Liver (tissue), 9 donors: ENCODE measurements around the gene HTT-AS. TPM values are rescaled to one million over a fixed set of nuclear protein-coding genes. Genes with fewer than 3 reads are reported as not detected.
A peak's percentile ranks its signal among the peaks of the same experiment; 100 is the strongest.

Experiments used
- DNase-seq: peaks from one replicate; pipeline ENCODE4 v3.0.0-alpha.2; 2017; ENCODE audit warnings: low spot score
- H3K27ac ChIP-seq, 2 donors: one replicate each; pipeline ENCODE4 v1.7.0; 2013; ENCODE audit warnings: inconsistent platforms in 2 of 2, low read length in 2 of 2, control low read depth in 1 of 2, low read depth in 1 of 2, mild to moderate bottlenecking in 1 of 2
- H3K27me3 ChIP-seq, 4 donors: one replicate each; pipeline versions ENCODE4 v1.6.1 to v1.7.0; 2013; ENCODE audit warnings: low read length in 3 of 4, inconsistent platforms in 1 of 4, mild to moderate bottlenecking in 1 of 4, moderate library complexity in 1 of 4; ENCODE audit not compliant: control insufficient read depth in 4 of 4, insufficient read depth in 4 of 4
- H3K36me3 ChIP-seq, 4 donors: one replicate each; pipeline versions ENCODE4 v1.6.1 to v1.7.0; 2013; ENCODE audit warnings: low read length in 3 of 4, mild to moderate bottlenecking in 3 of 4, low read depth in 1 of 4, moderate library complexity in 1 of 4; ENCODE audit not compliant: control insufficient read depth in 4 of 4, insufficient read depth in 3 of 4
- H3K4me1 ChIP-seq, 4 donors: one replicate each; pipeline versions ENCODE4 v1.6.1 to v1.7.0; 2013; ENCODE audit warnings: low read length in 3 of 4, mild to moderate bottlenecking in 3 of 4, moderate library complexity in 1 of 4; ENCODE audit not compliant: control insufficient read depth in 4 of 4, insufficient read depth in 4 of 4
- H3K4me3 ChIP-seq, 3 donors: one replicate each; pipeline versions ENCODE4 v1.6.1 to v1.7.0; 2013; ENCODE audit warnings: low read length in 3 of 3, control low read depth in 1 of 3, low read depth in 1 of 3, mild to moderate bottlenecking in 1 of 3
- H3K9ac ChIP-seq, 2 donors: one replicate each; pipeline ENCODE4 v1.7.0; 2013; ENCODE audit warnings: low read length in 2 of 2, mild to moderate bottlenecking in 2 of 2, moderate library complexity in 2 of 2, control low read depth in 1 of 2, low read depth in 1 of 2
- H3K9me3 ChIP-seq, 4 donors: one replicate each; pipeline versions ENCODE4 v1.6.1 to v1.7.0; 2013; ENCODE audit warnings: low read length in 3 of 4; ENCODE audit not compliant: control insufficient read depth in 4 of 4
- EGR1 ChIP-seq, 2 donors: IDR thresholded peaks; 2 replicates each; pipeline ENCODE4 v1.6.1; 2016 to 2018; ENCODE audit warnings: antibody characterized with exemption in 2 of 2, low read depth in 2 of 2
- FOXA1 ChIP-seq: IDR thresholded peaks from 2 replicates; pipeline ENCODE4 v1.6.1; 2016; ENCODE audit warnings: antibody characterized with exemption
- FOXA2 ChIP-seq: IDR thresholded peaks from 2 replicates; pipeline ENCODE4 v1.6.1; 2016; ENCODE audit warnings: antibody characterized with exemption
- GABPA ChIP-seq, 2 donors: IDR thresholded peaks in 1 of 2; conservative IDR thresholded peaks in 1 of 2; 2 replicates each; pipeline ENCODE4 v1.6.1; 2016; ENCODE audit warnings: antibody characterized with exemption in 2 of 2, mild to moderate bottlenecking in 1 of 2, moderate library complexity in 1 of 2
- HNF4A ChIP-seq, 2 donors: conservative IDR thresholded peaks; 2 replicates each; pipeline ENCODE4 v1.6.1; 2016; ENCODE audit warnings: antibody characterized with exemption in 2 of 2, mild to moderate bottlenecking in 2 of 2
- HNF4G ChIP-seq: IDR thresholded peaks from 2 replicates; pipeline ENCODE4 v1.6.1; 2016; ENCODE audit warnings: antibody characterized with exemption
- NR2F2 ChIP-seq: IDR thresholded peaks from 2 replicates; pipeline ENCODE4 v1.6.1; 2016; ENCODE audit warnings: antibody characterized with exemption
- RAD21 ChIP-seq, 2 donors: IDR thresholded peaks; 2 replicates each; pipeline ENCODE4 v1.6.1; 2016; ENCODE audit warnings: antibody characterized with exemption in 2 of 2, mild to moderate bottlenecking in 2 of 2
- SP1 ChIP-seq: IDR thresholded peaks from 2 replicates; pipeline ENCODE4 v1.6.1; 2018; ENCODE audit warnings: antibody characterized with exemption, mild to moderate bottlenecking
- TAF1 ChIP-seq: conservative IDR thresholded peaks from 2 replicates; pipeline ENCODE4 v1.6.1; 2016; ENCODE audit warnings: antibody characterized with exemption, mild to moderate bottlenecking
- YY1 ChIP-seq: IDR thresholded peaks from 2 replicates; pipeline ENCODE4 v1.6.1; 2016; ENCODE audit warnings: antibody characterized with exemption, mild to moderate bottlenecking
- WGBS: extraction: QIAGEN DNeasy Blood & Tissue Kit; methylation state at CpG from one replicate; pipeline ENCODE4 v1.1.7; 2013; 5-methylcytosine and 5-hydroxymethylcytosine counted together
- polyA plus RNA-seq, 2 donors: library from polyadenylated mRNA; stranded (reverse) in 1 of 2; unstranded in 1 of 2; fragments of 200-250 nt in 1 of 2; fragments of >200 nt in 1 of 2; fragmentation: Nextera tagmentation in 1 of 2; extraction: Ambion mirVana in 1 of 2; gene quantifications; one replicate each; pipeline versions ENCODE4 v1.2.1 to v1.2.3, GENCODE V29; 2013 to 2015
- total RNA-seq, 2 donors: library from RNA; depleted of rRNA; stranded (reverse); fragments of >200 nt; gene quantifications; one replicate each; pipeline ENCODE4 v1.2.3, GENCODE V29; 2014
- TF ChIP-seq, protein P1 (sequence below): IDR thresholded peaks from 2 replicates; pipeline ENCODE4 v1.6.1; 2016; ENCODE audit warnings: antibody characterized with exemption, mild to moderate bottlenecking
- TF ChIP-seq, protein P2 (sequence below): fragments of 150-350 bp; IDR thresholded peaks from 2 replicates; pipeline ENCODE4 v1.5.1; 2017; ENCODE audit warnings: improper control_type of control experiment, low read depth, low read length; ENCODE audit not compliant: missing input control
- TF ChIP-seq, protein P3 (sequence below): IDR thresholded peaks from 2 replicates; pipeline ENCODE4 v1.6.1; 2016; ENCODE audit warnings: antibody characterized with exemption
- TF ChIP-seq, protein P4 (sequence below): IDR thresholded peaks from 2 replicates; pipeline ENCODE4 v1.6.1; 2016; ENCODE audit warnings: antibody characterized with exemption
- donor health status: healthy.
- donor health status: healthy.
- donor health status: healthy.
- donor health status: healthy.
- donor health status: healthy.

Gene HTT-AS
- total and polyA plus RNA-seq, 4 donors = not detected

DNA sequence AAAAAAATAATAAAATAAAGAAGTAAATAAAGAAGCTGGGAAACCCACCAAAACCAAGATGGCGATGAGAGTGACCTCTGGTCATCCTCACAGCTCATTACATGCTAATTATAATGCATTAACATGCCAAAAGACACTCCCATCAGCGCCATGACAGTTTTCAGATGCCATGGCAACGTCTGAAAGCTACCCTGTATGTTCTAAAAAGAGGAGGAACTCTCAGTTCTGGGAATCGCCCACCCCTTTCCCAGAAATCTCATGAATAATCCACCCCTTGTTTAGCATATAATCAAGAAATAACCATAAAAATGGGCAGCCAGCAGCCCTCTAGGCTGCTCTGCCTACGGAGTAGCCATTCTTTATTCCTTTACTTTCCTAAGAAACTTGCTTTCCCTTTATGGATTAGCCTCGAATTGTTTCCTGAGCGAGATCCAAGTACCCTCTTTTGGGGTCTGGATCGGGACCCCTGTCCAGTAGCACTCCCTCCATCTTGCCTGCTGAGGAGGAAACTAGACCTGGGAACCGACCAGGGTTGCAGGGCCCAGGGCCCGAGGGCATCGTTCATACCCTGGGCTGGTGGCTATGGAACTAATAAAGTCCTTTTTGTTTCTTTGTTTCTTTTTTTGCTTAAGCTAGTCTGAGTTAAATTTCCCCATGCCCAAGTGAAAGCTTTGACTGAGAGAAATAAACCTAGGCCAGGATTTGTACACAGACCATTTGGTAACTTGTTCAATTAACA, 30.9 kb downstream of the HTT-AS start (continued):
- TF ChIP-seq, protein P1, sequence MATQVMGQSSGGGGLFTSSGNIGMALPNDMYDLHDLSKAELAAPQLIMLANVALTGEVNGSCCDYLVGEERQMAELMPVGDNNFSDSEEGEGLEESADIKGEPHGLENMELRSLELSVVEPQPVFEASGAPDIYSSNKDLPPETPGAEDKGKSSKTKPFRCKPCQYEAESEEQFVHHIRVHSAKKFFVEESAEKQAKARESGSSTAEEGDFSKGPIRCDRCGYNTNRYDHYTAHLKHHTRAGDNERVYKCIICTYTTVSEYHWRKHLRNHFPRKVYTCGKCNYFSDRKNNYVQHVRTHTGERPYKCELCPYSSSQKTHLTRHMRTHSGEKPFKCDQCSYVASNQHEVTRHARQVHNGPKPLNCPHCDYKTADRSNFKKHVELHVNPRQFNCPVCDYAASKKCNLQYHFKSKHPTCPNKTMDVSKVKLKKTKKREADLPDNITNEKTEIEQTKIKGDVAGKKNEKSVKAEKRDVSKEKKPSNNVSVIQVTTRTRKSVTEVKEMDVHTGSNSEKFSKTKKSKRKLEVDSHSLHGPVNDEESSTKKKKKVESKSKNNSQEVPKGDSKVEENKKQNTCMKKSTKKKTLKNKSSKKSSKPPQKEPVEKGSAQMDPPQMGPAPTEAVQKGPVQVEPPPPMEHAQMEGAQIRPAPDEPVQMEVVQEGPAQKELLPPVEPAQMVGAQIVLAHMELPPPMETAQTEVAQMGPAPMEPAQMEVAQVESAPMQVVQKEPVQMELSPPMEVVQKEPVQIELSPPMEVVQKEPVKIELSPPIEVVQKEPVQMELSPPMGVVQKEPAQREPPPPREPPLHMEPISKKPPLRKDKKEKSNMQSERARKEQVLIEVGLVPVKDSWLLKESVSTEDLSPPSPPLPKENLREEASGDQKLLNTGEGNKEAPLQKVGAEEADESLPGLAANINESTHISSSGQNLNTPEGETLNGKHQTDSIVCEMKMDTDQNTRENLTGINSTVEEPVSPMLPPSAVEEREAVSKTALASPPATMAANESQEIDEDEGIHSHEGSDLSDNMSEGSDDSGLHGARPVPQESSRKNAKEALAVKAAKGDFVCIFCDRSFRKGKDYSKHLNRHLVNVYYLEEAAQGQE = no peak

DNA sequence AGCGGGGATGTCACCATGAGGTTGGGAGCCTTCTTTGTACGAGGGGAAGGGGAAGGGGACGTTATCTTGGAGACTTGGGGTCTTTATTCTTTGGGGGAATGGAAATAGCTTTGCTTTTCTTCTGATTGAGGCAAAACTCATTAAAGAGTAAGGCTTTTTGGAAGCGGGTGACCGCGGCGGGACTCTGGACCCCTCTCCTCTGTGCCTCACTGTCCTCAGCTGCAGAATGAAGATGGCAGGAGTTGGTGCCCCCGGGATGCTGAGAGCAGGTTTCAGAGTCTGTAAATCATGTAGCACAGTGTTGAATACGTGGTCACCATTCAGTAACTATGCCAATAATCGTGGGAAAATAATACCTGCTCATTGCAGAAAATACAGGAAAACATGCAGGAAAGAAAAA, 32.1 kb downstream of the HTT-AS start:
- no peaks in the 10 kb centered on the region for H3K27me3 ChIP-seq
- whole genome bisulfite sequencing = 66% methylated on average over 10 of the region's 10 CpGs
- H3K4me3 ChIP-seq = peak overlapping the region; percentile 6 to 45 (median 22)
- H3K9ac ChIP-seq = no peak overlapping the region
- H3K36me3 ChIP-seq = no peaks in the 10 kb centered on the region
- TF ChIP-seq, protein P2, sequence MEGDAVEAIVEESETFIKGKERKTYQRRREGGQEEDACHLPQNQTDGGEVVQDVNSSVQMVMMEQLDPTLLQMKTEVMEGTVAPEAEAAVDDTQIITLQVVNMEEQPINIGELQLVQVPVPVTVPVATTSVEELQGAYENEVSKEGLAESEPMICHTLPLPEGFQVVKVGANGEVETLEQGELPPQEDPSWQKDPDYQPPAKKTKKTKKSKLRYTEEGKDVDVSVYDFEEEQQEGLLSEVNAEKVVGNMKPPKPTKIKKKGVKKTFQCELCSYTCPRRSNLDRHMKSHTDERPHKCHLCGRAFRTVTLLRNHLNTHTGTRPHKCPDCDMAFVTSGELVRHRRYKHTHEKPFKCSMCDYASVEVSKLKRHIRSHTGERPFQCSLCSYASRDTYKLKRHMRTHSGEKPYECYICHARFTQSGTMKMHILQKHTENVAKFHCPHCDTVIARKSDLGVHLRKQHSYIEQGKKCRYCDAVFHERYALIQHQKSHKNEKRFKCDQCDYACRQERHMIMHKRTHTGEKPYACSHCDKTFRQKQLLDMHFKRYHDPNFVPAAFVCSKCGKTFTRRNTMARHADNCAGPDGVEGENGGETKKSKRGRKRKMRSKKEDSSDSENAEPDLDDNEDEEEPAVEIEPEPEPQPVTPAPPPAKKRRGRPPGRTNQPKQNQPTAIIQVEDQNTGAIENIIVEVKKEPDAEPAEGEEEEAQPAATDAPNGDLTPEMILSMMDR = no peak
- TF ChIP-seq GABPA (IDR thresholded peaks at IDR 0.05 in 1 of 2, conservative IDR thresholded peaks at IDR 0.05 in 1 of 2) = no peak
- TF ChIP-seq, protein P3, sequence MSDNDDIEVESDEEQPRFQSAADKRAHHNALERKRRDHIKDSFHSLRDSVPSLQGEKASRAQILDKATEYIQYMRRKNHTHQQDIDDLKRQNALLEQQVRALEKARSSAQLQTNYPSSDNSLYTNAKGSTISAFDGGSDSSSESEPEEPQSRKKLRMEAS = no peak
- TF ChIP-seq FOXA2 = no peak
- TF ChIP-seq YY1 = no peak
- TF ChIP-seq, protein P4, sequence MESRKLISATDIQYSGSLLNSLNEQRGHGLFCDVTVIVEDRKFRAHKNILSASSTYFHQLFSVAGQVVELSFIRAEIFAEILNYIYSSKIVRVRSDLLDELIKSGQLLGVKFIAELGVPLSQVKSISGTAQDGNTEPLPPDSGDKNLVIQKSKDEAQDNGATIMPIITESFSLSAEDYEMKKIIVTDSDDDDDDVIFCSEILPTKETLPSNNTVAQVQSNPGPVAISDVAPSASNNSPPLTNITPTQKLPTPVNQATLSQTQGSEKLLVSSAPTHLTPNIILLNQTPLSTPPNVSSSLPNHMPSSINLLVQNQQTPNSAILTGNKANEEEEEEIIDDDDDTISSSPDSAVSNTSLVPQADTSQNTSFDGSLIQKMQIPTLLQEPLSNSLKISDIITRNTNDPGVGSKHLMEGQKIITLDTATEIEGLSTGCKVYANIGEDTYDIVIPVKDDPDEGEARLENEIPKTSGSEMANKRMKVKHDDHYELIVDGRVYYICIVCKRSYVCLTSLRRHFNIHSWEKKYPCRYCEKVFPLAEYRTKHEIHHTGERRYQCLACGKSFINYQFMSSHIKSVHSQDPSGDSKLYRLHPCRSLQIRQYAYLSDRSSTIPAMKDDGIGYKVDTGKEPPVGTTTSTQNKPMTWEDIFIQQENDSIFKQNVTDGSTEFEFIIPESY = no peak
- TF ChIP-seq RAD21 (IDR thresholded peaks at IDR 0.05) = no peak
- TF ChIP-seq HNF4G = no peak
- no peak for TF ChIP-seq NR2F2
- TF ChIP-seq FOXA1 = no peak
- TF ChIP-seq TAF1 = no peak
- no peak for TF ChIP-seq SP1
- no peak for TF ChIP-seq EGR1 (IDR thresholded peaks at IDR 0.05; ENCODE audit: low read depth in 2 of 2)
- no peak for TF ChIP-seq HNF4A (conservative IDR thresholded peaks at IDR 0.05)
- TF ChIP-seq, protein P1 = no peak
- H3K27ac ChIP-seq = peak overlapping the region in 1 of 2 donors; percentile 21
- peaks cover 3 to 27% (median 10%) of the 10 kb centered on the region in 4 donors for H3K4me1 ChIP-seq
- no peaks in the 10 kb centered on the region for H3K9me3 ChIP-seq
- DNase-seq = no peak
